ENCODE measurements around the gene CLIC6. TPM values are rescaled to one million over a fixed set of nuclear protein-coding genes. Genes with fewer than 3 reads are reported as not detected.

CLIC6 gene
- 1 to 10 TPM in 2 of 4 donors, under 1 TPM in 2; 0.37 to 6.2 (median 1.6) TPM for total RNA-seq

DNA sequence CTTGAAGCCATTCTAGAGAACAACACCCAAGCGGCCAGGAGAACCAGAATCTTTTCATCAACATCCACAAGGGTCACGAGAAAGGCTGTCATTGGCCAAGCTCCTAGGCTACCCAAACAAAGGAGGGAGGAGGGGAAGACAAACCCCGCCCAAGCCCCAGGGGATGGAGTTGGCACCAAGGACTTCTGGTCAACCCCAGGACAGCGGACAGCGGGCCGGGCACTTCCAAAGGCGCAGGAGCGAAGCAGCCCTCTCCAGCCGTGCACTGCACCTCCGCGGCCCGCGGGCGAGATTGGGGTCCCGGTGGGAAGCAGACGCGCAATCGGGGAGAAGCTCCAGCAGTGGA is at the start of gene CLIC6:
TSS of gene CLIC6 (plus strand) at position 192 of the 346 bp plus-strand sequence. CDS start 395 bp downstream, outside the sequence.
- TF ChIP-seq, protein P1, sequence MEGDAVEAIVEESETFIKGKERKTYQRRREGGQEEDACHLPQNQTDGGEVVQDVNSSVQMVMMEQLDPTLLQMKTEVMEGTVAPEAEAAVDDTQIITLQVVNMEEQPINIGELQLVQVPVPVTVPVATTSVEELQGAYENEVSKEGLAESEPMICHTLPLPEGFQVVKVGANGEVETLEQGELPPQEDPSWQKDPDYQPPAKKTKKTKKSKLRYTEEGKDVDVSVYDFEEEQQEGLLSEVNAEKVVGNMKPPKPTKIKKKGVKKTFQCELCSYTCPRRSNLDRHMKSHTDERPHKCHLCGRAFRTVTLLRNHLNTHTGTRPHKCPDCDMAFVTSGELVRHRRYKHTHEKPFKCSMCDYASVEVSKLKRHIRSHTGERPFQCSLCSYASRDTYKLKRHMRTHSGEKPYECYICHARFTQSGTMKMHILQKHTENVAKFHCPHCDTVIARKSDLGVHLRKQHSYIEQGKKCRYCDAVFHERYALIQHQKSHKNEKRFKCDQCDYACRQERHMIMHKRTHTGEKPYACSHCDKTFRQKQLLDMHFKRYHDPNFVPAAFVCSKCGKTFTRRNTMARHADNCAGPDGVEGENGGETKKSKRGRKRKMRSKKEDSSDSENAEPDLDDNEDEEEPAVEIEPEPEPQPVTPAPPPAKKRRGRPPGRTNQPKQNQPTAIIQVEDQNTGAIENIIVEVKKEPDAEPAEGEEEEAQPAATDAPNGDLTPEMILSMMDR (IDR thresholded peaks at IDR 0.05): no peak
- DNase-seq (ENCODE audit: low spot score) (no peak), ATAC-seq (ENCODE audit: low FRiP score) (no peak)

DNA sequence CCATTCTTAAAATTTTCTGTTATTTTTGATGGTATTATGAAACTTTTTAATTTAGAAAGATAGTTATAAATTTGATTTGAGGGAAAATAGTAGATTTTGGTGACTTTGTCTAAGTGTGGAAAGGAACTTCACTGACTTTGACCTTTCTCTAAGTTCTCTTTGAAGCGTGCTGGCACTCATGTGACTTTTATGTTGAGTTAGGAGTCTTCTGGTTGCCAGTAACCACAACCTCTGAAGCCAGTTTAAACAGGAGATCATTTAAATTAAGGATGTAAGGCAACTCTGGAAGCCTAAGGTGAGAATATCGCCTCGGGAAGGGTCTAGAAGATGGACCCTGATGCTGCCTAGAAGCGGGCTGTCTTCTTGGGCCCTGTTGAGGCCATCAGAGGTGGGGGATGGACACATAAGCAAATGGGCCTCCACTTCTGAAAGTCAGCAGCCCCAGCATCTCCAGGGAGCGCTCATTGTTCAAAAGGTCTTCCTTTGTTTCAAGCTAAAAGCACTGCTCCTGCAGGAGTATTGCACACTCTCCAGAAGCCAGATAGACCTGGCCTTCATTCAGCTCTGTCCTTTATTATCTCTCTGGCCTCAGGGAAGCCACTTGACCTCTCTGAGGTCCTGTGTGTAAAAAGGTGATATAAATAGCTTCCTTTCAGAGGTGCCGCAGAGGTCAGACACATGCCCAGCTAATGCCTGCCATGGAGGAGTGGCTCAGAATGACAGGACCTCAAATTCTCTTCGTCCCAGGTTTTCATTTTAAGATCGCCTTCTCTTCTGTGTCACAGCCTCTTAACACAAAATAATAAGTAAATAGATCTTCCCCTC is 48.7 kb upstream of the CLIC6 start:
- DNase-seq (ENCODE audit: low spot score): no peak
- TF ChIP-seq, protein P1 (IDR thresholded peaks at IDR 0.05): no peak
- ATAC-seq (ENCODE audit: low FRiP score): no peak

DNA sequence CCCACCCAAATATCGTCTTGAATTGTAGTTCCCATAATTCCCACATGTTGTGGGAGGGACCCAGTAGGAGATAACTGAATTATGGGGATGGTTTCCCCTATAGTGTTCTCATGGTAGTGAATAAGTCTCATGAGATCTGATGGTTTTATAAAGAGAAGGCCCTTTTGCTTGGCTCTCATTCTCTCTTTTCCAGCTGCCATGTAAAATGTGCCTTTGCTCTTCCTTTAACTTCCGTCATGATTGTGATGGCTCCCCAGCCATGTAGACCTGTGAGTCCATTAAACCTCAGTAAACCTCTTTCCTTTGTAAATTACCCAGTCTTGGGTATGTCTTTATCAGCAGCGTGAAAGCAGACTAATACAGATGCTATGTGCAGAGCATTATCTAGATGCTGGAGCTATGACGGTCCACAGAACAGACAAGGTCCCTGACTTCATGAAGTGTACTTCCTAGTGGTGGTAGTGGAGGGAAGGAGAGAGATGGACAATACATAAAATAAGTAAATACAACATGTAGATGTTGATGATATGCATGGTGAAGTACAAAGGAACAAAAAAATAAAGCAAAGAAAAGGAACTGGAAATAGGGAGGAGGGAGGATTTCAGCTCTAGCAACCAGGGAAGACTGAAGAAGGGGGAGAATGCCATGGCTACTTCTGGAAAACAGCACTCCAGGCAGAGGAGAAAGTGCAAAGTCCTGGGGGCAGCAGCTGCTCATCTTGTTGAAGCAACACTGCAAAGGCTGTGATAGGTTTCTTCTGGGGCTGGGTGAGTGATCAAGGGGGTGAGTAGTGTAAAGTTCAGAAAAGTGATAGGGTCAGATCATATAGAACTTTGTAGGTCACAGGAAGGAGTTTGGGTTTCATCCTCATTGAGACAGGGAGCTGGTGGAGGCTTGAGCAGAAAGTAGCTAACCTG is 47.1 kb upstream of the CLIC6 start:
- DNase-seq (ENCODE audit: low spot score): no peak
- TF ChIP-seq, protein P1 (IDR thresholded peaks at IDR 0.05): no peak
- ATAC-seq (ENCODE audit: low FRiP score): no peak

DNA sequence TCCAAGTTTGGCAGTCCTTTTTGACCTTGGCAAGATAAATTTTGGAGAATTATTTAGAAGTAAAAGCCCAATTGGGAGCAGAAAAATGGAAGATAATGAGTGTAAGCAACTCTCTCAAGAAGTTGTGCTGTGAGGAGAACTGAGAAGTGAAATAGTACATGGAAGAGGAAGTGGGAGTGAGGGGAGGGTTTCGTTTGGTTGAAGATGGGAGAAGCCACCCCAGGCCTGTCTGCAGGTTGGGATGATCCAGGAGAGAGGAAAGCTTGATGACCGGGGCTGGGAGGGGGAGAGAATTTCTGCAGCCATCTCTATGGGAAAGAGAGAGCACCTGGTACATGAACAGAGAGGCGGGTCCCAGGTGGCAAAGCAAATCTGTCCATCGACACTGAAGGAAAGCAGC is 45.3 kb upstream of the CLIC6 start:
- no peak for DNase-seq (ENCODE audit: low spot score)
- no peak for ATAC-seq (ENCODE audit: low FRiP score)
- TF ChIP-seq, protein P1 (IDR thresholded peaks at IDR 0.05): no peak

DNA sequence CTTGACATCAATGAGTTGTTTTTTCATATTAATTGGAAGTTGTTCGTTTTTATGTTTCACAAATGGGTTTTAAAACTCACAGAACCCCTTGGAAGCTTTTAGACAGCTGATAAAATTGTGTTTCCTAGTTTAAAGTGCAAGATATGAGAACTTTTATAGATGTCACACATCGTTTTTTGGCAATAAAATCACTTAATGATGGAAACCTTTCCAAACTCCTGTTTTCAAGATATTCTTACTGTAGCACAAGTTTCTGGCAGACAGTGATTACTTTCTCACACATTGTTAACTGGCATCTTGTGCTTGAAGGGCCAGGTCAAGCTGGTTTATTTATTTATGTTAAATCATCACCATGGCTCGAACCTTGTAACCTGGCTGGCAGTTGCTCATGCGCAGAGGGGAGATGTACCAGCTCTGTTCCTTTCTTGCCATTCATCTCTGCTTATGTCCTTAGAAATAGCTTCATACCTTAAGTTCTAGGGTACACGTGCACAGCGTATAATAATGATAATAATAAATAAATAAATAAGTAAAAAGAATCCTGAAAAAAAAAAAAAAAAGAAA is 43.7 kb upstream of the CLIC6 start:
- TF ChIP-seq, protein P1 (IDR thresholded peaks at IDR 0.05): no peak
- ATAC-seq (ENCODE audit: low FRiP score) (no peak), DNase-seq (ENCODE audit: low spot score) (no peak)

DNA sequence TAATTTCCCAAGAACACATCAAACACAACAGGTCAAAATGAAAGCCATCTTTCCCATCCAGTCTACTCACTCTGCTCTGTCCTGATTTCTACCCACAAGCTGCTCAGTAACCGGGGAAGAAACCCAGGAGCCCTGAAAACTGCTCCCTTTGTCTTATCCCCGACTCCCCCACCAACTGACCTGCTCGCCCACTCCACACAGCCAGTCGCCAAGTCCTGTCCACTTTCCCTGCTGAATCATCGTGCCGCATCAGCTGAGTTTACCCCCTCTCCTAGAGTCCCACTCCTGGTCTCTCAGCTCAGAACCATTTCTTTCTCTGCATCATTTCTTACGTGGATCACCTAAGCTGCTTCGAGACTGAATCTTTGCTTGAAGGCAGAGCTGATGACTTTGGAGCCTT is 42.7 kb upstream of the CLIC6 start:
- TF ChIP-seq, protein P1 (IDR thresholded peaks at IDR 0.05): no peak
- no peak for DNase-seq (ENCODE audit: low spot score)
- ATAC-seq (ENCODE audit: low FRiP score): no peak

Data from omental fat pad (tissue), 4 donors.